Measurements from ENCODE around the gene CMC1. TPM values are rescaled to one million over a fixed set of nuclear protein-coding genes. Genes with fewer than 3 reads are reported as not detected.

Gene CMC1
- total RNA-seq, 1 experiment from 2014 or later, result 15.9 TPM

GRCh38 chr3:28334552-28334951 is 93.1 kb downstream of the CMC1 start:
- H3K27ac ChIP-seq (ENCODE audit: low read length), result no peak overlapping the region
- H3K4me3 ChIP-seq (ENCODE audit: low read depth in 2 of 2, low read length in 2 of 2), result no peak overlapping the region
- H3K27me3 ChIP-seq (ENCODE audit: control insufficient read depth, insufficient read depth, low read length), result no peaks in the 10 kb centered on the region
- no peak for TF ChIP-seq REST (IDR thresholded peaks at IDR 0.05; ENCODE audit: insufficient read depth in 1 of 2, low read depth in 2 of 2, low read length in 1 of 2)
- TF ChIP-seq TCF7L2 (IDR thresholded peaks at IDR 0.05; ENCODE audit: low read depth, low read length), result no peak
- TF ChIP-seq POLR2AphosphoS5 (IDR thresholded peaks at IDR 0.05; ENCODE audit: low read depth, low read length), result no peak
- TF ChIP-seq SIN3A (IDR thresholded peaks at IDR 0.05; ENCODE audit: borderline replicate concordance, insufficient read depth, low read depth, low read length), result no peak
- TF ChIP-seq, protein P1, sequence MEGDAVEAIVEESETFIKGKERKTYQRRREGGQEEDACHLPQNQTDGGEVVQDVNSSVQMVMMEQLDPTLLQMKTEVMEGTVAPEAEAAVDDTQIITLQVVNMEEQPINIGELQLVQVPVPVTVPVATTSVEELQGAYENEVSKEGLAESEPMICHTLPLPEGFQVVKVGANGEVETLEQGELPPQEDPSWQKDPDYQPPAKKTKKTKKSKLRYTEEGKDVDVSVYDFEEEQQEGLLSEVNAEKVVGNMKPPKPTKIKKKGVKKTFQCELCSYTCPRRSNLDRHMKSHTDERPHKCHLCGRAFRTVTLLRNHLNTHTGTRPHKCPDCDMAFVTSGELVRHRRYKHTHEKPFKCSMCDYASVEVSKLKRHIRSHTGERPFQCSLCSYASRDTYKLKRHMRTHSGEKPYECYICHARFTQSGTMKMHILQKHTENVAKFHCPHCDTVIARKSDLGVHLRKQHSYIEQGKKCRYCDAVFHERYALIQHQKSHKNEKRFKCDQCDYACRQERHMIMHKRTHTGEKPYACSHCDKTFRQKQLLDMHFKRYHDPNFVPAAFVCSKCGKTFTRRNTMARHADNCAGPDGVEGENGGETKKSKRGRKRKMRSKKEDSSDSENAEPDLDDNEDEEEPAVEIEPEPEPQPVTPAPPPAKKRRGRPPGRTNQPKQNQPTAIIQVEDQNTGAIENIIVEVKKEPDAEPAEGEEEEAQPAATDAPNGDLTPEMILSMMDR (IDR thresholded peaks at IDR 0.05), result peak; percentile 15; the same call in 1 of the 2 replicates
- H3K9me3 ChIP-seq (ENCODE audit: control insufficient read depth, insufficient read depth, low read depth, low read length), result no peaks in the 10 kb centered on the region
- intact Hi-C loops (cut with micrococcal nuclease; ENCODE audit: unreplicated experiment), result no loop called here
- BruUV-seq (replicated peaks), result no TSS peak
- in situ Hi-C loops (cut with HindIII; ENCODE audit: low pct_unique_long_range_greater_than_20kb, low sequenced_read_pairs), result no loop called here
- POLR2A ChIA-PET, result no interaction called here
- no peaks in the 10 kb centered on the region for H3K4me1 ChIP-seq (ENCODE audit: control insufficient read depth, insufficient read depth, low read length)
- DNase-seq (ENCODE audit: low read depth, low spot score), result no peak
- CTCF ChIA-PET, result no interaction called here
- ATAC-seq, result no peak
- H3K36me3 ChIP-seq (ENCODE audit: control insufficient read depth, insufficient read depth, low read length), result peaks cover 14% of the 10 kb centered on the region

DNA sequence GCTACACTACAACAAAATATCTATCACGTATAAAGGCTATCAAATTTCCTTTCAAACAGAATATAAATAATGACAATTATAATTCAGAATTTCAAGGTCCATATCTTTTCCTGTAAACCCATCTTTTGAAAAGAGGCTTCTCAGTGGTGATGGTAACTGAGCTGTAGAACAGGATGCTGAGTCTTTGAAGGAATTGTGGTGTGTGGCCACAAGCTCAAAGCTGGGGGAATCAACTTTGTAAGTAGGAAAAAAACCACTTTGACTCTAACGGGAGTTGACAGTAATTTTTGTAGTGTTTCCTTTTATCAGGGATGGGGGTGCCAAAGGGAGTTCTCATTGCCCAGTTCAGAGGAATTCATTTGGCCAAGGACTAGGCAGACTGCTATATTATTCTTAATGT is 93.8 kb downstream of the CMC1 start:
- H3K4me1 ChIP-seq (ENCODE audit: control insufficient read depth, insufficient read depth, low read length), result no peaks in the 10 kb centered on the region
- DNase-seq (ENCODE audit: low read depth, low spot score) (no peak), ATAC-seq (no peak)
- H3K27ac ChIP-seq (ENCODE audit: low read length), result no peak overlapping the region
- intact Hi-C loops (cut with micrococcal nuclease; ENCODE audit: unreplicated experiment), result no loop called here
- POLR2A ChIA-PET, result interaction anchor here (0.6 kb wide), 1 partner anchor 987 kb away, joined by 3 read pairs; no protein-coding TSS in a partner anchor
- TF ChIP-seq TCF7L2 (IDR thresholded peaks at IDR 0.05; ENCODE audit: low read depth, low read length), result no peak
- no peak for TF ChIP-seq REST (IDR thresholded peaks at IDR 0.05; ENCODE audit: insufficient read depth in 1 of 2, low read depth in 2 of 2, low read length in 1 of 2)
- TF ChIP-seq POLR2AphosphoS5 (IDR thresholded peaks at IDR 0.05; ENCODE audit: low read depth, low read length), result no peak
- TF ChIP-seq SIN3A (IDR thresholded peaks at IDR 0.05; ENCODE audit: borderline replicate concordance, insufficient read depth, low read depth, low read length), result no peak
- in situ Hi-C loops (cut with HindIII; ENCODE audit: low pct_unique_long_range_greater_than_20kb, low sequenced_read_pairs), result no loop called here
- H3K36me3 ChIP-seq (ENCODE audit: control insufficient read depth, insufficient read depth, low read length), result peaks cover 14% of the 10 kb centered on the region
- BruUV-seq (replicated peaks), result no TSS peak
- no peak overlapping the region for H3K4me3 ChIP-seq (ENCODE audit: low read depth in 2 of 2, low read length in 2 of 2)
- no peaks in the 10 kb centered on the region for H3K27me3 ChIP-seq (ENCODE audit: control insufficient read depth, insufficient read depth, low read length)
- no peaks in the 10 kb centered on the region for H3K9me3 ChIP-seq (ENCODE audit: control insufficient read depth, insufficient read depth, low read depth, low read length)
- CTCF ChIA-PET, result no interaction called here
